GM19193 (cell line): ENCODE results near the gene RRAS.

Experiments used
- POLR2A ChIP-seq: IDR thresholded peaks from 4 replicates; pipeline ENCODE4 v1.6.1; 2011; ENCODE audit not compliant: insufficient read depth, insufficient read length; ENCODE audit errors: extremely low read depth

RRAS gene

GRCh38 chr19:49601482-49602038 lies 38.4 kb downstream of the RRAS start:
- no peak for TF ChIP-seq POLR2A

GRCh38 chr19:49599378-49600295 lies 40.3 kb downstream of the RRAS start:
- TF ChIP-seq POLR2A, result no peak

DNA sequence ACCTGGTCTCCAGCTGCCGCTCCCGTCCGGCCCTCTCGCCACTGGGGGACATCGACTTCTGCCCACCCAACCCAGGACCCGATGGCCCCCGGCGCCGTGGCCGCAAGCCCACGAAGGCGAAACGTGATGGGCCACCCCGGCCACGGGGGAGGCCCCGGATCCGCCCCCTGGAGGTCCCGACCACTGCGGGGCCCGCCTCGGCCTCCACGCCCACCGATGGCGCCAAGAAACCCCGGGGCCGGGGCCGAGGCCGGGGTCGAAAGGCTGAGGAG lies 42.3 kb downstream of the RRAS start:
- TF ChIP-seq POLR2A, result no peak

DNA sequence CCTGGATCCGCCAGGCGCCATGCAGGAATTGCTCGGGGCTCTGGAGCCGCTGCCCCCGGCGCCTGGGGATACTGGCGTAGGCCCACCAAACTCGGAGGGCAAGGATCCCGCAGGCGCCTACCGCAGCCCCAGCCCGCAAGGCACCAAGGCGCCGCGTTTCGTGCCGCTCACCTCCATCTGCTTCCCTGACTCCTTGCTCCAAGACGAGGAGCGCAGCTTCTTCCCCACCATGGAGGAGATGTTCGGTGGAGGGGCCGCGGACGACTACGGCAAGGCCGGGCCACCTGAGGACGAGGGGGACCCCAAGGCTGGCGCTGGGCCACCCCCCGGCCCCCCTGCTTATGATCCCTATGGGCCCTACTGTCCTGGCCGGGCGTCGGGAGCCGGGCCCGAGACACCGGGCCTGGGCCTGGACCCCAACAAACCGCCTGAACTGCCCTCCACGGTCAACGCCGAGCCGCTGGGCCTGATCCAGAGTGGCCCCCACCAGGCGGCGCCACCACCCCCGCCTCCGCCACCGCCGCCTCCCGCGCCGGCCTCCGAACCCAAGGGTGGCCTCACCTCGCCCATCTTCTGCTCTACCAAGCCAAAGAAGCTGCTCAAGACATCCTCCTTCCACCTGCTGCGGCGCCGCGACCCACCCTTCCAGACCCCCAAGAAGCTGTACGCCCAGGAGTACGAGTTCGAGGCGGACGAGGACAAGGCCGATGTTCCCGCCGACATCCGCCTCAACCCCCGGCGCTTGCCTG lies 42.8 kb downstream of the RRAS start:
- TF ChIP-seq POLR2A, result no peak

GRCh38 chr19:49596407-49596806 lies 43.5 kb downstream of the RRAS start:
- TF ChIP-seq POLR2A, result no peak

GRCh38 chr19:49595819-49596404 lies 44.0 kb downstream of the RRAS start:
- TF ChIP-seq POLR2A, result no peak

DNA sequence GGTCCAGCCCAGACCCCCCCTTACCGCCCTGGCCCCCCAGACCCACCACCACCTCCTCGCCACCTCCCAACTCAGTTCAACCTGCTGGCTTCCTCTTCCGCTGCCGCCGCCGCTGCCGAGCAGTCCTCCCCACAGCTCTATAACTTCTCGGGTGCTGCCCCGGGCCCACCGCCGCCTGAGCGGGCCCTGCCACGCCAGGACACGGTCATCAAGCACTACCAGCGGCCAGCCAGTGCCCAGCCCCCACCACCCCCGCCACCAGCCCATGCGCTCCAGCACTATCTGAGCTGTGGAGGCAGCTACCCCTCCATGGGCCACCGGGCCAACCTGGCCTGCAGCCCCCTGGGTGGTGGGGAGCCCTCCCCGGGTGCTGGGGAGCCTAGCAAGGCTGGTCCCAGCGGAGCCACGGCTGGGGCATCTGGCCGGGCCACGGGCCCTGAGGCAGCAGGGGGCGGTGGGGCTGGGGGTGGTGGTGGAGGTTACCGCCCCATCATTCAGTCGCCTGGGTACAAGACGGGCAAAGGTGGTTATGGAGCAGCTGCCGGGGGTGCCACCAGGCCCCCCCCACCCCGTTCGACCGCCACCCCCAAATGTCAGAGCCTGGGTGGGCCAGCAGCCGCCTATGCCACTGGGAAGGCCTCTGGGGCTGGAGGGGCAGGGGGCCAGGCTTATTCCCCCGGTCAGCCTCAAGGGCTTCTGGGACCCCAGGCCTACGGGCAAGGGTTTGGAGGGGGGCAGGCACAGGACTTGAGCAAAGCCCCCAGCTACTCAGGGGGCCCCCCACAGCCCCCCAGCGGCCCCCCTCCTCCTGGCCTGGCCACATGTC lies 44.7 kb downstream of the RRAS start:
- TF ChIP-seq POLR2A, result no peak

DNA sequence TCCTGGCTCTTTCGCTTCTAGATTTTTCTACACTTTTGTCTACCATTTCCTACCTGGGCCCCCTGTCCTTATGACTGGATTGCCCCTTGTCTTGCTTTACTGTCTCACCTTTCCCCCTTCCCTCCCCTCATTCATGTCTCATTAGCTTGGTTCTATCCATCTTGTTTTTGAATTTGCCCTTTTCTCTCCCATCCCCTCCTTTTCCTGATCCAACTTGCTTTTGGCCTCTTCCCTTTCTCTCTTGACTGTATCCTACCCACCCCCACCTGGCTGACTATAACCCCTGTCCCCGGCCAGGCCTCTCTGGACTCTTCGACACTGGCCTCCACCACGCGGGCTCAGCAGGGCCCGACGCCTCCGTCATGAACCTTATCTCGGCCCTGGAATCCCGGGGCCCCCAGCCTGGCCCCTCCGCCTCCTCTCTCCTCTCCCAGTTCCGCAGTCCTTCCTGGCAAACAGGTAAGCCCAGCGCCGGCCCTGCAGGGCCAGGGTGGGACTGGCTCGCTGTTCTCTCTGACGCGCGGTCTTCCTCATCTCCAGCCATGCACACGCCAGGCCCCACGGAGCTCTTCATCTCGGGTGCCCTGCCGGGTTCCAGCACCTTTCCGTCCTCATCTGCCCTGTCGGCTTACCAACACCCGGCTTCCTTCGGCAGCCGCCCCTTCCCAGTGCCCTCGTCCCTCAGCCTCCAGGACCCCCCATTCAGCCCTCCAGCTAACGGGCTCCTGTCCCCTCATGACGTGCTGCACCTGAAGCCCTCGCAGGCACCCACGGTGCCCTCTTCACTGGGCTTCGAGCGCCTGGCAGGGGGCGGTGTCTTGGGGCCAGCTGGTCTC lies 45.6 kb downstream of the RRAS start:
- no peak for TF ChIP-seq POLR2A

DNA sequence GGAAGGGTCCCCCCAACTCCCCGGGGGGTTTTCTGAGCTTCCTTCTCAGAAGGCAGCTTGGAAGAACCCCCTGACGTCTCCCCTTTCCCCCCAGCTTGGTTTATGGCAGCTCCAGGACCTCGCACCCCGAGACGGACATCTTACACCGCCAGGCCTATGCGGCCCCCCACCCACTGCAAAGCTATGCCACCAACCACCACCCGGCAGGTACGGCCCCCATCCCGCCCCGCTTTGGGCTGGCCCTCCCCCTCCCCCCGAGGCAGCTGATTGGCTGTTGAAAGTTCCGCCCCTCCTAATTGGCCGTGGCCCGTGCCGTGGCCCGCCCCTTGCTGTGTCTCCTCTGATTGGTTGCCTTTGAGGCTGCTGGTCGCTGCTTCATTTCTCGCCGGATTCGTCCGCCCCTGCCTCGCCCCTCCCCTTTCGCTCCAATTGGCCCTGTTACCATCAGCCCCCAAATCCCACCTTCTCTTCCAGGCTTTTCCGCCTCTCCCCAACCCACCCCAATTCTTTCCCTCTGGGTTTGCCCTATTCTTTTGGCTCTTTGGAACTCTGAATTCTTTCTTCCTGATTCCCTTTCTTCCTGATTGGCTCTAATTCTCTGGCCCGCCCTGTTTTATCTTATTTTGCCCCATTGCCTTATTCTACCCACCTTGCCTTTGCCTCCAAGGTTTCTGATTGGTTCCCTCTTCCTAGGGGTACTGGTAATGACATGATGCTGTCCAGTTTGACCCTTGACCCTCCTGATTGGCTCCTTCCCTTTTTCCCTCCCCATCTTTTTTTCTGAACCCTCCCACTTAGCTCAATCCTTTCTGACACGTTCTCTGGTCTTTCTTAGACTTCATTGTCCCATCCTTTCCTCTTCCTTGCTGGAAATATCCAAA lies 46.5 kb downstream of the RRAS start:
- no peak for TF ChIP-seq POLR2A

DNA sequence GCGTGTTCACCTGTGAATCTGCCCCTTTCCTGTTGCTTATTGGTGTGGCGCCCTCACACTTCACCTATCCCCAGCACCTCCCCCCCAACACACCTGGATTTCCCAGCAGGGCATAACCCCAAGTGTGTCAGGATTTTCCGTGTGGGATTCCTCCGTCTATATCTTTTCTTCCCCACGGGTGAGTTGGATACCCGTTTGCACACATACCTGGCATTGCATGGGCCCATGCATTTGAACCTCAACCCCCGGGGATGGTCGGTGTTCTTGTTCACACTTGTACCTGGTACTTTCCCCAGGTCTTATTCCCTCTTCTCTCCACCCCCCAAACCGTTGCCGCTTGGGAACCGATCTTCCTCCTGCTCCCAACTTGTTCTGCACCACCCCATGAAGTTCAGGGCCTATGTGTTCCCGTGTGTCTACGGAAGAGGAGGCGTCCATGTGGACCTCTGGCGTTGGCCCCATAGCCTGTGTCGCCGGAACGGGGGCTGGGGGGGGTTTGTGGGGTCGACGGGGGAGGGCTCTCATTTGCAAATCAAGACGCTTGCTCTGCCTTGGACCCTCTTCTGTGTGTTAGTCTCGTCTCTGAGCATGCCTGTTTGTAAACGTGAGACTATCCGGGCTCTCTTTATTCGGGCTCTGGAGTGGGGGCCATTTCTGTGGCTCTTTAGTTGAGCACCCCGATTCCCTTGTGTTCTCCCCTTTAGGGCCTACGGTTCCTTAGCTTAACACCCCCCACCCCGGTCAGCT lies 47.3 kb downstream of the RRAS start:
- TF ChIP-seq POLR2A, result no peak

DNA sequence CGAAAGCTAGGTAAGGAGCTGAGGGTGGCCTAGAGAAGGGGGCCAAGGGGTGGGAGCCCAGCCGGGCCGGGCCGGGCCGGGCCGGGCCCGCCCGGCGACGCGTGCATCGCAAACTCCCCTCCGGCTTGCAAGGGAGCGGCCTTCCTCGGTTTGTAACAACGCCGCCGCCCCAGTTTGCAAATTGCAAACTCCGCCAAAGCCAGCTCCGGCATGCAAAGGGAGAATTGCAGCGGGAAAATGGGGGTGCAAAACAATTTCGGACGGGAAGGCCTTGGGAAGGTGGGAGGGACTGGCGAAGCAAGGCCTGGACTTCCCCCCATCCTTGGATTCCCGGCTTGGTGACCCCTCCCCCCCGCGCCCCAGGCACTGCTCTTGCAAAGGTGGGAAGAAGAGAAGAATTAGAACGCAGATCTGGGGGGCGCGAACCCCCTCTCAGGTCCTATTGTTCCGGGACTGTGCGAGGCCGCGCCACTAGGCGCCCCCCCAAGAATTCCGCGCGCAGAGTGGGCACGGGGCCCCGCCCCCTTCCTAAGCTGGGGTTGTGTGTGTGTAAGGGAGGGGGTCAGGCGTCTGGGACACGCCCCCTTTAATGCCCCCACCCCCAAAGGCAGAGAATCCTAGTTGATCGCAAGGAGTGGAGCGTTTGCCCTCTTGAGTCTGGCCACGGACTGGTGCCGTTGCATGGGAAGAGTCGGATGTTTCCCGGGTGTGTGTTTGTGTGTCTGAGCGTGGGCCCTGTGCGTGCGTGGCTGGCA lies 48.0 kb downstream of the RRAS start:
- peak; percentile 6 for TF ChIP-seq POLR2A
